ENCODE data around the gene AFF2.

GRCh38 chrX:148691456-148691855 lies 191.0 kb downstream of the AFF2 start:
- TF ChIP-seq CTCF (IDR thresholded peaks at IDR 0.05) (no peak), POLR2A (IDR thresholded peaks at IDR 0.05) (no peak)

Data from esophagus squamous epithelium (tissue), 4 donors.